Measurements from ENCODE around the gene FLII.

Gene FLII

GRCh38 chr17:18241229-18241871 lies 17.2 kb downstream of the FLII start:
- no peak for DNase-seq (ENCODE audit: low read depth)

DNA sequence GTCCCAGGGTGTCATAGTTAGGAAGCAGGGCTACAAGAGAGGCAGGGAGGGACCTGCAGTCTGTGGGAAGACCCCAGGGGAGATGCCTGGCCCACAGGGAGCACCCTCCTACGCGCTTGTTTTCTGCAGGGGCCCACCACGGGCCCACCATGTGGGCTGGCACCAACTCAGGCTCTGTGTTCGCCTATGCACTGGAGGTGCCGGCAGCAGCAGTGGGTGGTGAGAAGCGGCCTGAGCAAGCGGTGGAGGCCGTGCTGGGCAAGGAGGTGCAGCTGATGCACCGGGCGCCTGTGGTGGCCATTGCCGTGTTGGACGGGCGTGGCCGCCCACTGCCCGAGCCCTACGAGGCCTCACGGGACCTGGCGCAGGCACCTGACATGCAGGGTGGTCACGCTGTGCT lies 18.1 kb downstream of the FLII start:
- no peak for DNase-seq (ENCODE audit: low read depth)

DNA sequence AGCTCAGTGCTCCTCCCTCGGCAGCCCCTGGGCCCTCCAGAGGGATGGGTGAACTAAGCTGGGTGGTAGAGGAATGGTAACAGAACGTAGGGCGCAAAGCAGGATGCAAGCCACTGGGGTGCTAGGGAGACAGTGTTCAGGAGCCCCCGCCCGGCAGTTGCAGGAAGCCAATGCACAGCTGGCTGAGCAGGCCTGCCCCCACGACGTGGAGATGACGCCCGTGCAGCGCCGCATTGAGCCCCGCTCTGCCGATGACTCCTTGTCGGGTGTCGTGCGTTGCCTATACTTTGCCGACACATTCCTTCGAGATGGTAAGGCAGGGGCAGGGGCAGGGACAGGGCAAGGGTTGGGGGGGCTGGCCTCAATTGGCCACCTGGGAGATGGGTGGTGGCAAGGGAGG lies 20.2 kb downstream of the FLII start:
- no peak for DNase-seq (ENCODE audit: low read depth)

DNA sequence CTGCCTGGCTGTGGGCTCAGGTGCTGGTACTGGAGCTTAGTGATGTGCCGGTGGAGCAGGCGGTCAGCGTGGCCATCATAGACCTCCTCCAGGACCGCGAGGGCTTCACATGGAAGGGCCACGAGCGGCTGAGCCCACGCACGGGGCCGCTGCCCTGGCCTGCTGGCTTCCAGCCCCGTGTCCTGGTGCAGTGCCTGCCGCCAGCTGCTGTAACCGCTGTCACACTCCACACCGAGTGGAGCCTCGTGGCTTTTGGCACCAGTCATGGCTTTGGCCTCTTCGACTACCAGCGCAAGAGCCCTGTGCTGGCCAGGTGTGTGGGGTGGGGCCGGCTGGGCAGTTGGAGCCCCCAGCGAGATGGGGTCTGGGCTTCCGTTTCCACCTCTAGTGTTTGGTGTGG lies 21.1 kb downstream of the FLII start:
- DNase-seq (ENCODE audit: low read depth) = no peak

DNA sequence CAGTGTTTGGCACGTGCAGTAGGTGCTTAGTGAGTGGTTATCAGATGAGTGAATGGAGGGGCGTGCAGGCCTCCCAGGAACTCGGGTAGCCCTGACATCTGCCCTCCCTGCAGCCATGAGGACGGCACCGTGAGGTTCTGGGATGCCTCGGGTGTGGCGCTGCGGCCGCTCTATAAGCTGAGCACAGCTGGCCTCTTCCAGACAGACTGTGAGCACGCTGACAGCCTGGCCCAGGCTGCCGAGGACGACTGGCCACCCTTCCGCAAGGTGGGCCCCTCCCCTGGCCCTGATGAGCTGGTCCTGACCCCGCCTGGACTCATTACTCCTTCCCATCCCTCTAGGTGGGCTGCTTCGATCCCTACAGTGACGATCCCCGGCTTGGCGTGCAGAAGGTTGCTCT lies 22.0 kb downstream of the FLII start:
- no peak for DNase-seq (ENCODE audit: low read depth)

- DNase-seq (ENCODE audit: low read depth) = no peak
Observed at GRCh38 chr17:18235743-18236256, 22.7 kb downstream of the FLII start.

DNA sequence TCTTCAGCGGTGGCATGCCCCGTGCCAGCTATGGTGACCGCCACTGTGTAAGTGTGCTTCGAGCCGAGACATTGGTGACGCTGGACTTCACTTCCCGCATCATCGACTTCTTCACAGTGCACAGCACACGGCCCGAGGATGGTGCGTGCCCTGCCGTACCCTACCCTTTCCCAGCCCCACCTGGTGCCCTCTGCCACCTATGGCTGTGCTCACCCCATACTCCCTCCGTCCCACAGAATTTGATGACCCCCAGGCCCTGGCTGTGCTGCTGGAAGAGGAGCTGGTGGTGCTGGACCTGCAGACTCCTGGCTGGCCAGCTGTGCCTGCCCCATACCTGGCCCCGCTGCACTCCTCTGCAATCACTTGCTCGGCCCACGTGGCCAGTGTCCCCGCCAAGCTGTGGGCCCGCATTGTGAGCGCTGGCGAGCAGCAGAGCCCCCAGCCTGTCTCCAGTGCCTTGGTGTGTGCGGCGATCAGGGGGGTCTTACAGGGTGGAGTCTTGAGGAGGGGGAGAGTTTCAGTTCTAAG lies 23.6 kb downstream of the FLII start:
- no peak for DNase-seq (ENCODE audit: low read depth)

DNA sequence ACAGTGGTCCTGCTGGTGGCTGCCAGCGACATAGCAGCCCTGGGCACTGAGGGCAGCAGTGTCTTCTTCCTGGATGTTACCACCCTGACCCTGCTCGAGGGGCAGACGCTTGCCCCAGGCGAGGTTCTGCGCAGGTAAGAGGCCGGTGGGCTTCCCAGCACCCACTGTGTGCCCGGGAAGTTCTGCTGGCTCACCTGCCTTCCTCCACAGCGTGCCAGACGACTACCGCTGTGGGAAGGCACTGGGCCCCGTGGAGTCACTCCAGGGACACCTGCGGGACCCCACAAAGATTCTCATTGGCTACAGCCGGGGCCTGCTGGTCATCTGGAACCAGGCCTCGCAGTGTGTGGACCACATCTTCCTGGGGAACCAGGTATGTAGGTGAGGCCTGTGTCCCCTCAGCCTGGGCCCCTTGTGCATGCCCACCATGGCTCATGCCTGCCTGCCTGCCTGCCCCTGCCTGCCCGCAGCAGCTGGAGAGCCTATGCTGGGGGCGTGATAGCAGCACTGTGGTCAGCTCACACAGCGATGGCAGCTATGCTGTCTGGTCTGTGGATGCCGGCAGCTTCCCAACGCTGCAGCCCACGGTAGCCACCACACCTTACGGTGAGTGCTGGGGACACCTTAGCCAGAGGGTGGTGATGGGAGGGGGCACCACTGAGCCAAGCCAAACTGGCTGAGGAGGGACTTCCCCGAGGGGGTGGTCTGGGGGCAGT lies 24.6 kb downstream of the FLII start:
- no peak for DNase-seq (ENCODE audit: low read depth)

GRCh38 chr17:18231164-18231563 lies 27.4 kb downstream of the FLII start:
- no peak for DNase-seq (ENCODE audit: low read depth)

- no peak for DNase-seq (ENCODE audit: low read depth)
Observed at GRCh38 chr17:18230288-18231141, 28.0 kb downstream of the FLII start.

DNA sequence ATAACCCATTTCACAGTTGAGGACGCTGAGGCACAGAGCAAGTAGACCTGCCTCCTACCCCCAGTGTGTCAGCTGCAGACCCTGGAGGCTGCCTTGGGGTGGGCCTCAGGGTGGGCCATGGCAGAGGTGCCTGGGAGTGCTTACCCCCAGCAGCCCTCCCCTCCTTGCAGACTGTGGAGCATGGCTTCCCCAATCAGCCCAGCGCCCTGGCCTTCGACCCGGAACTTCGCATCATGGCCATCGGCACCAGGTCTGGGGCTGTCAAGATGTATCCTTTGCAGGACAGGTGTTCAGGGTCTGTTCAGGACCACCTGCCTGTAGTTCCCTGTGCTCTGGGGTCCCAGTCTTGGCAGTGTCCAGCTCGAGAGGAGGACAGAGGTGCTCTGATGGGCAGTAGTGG lies 28.8 kb downstream of the FLII start:
- no peak for DNase-seq (ENCODE audit: low read depth)

GRCh38 chr17:18229254-18229653 lies 29.3 kb downstream of the FLII start:
- no peak for DNase-seq (ENCODE audit: low read depth)

DNA sequence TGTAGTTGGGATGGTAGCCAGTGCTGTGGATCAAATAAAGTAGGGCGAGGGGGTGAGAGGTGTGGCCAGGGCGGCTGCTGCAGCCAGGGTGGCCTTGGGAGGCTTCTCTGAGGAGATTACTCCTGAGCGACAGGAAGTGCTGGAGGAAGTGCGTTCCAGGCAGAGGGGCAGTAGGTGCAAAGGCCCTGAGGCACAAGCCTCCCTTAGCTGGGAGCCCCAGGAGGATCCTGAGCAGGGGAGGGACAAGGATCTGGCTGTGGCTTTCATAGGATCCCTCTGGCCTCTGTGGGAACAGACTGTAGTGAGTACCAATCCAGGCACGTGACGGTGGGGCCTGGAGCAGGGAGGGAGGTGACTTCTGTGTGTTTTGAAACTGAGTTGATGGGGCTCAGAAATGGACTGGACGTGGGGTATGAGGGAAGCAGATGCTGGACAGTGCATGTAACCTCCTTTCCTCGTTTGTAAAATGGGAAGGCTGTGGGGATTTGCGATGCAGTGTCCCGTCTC lies 30.3 kb downstream of the FLII start:
- no peak for DNase-seq (ENCODE audit: low read depth)

GRCh38 chr17:18227635-18228034 lies 30.9 kb downstream of the FLII start:
- DNase-seq (ENCODE audit: low read depth) = no peak

DNA sequence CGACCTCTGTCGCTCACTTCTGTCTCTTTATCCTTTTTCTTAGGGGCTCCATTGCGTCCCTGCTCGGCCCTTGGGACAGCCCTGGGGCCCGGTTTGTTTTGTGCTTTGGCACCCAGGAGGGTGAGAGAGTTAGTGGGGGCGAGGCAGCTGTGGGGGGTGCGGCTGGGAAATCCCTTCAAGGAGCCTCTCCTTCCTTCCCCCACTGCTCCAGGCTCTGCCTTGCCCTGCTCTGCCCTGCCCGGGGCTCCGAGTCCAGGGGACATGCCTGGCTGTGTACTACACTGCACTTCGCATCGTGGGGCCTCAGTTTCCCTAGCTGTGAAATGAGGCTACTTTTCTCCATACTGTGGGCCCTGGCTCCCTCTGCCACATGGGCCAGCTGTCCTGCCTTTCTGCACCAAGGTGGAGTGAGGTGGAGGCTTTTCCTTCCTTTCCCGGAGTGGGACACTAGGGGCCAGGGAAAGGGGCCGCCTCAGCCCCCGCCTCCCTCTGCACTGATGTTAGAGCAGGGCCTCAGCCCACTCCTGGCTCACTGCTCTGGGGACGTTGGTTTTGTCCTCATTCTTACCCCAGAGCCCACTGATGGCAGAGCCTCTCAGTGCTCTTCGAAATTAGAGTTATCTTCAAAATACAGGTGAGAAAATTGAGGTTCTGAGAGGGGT lies 32.1 kb downstream of the FLII start:
- no peak for DNase-seq (ENCODE audit: low read depth)

DNA sequence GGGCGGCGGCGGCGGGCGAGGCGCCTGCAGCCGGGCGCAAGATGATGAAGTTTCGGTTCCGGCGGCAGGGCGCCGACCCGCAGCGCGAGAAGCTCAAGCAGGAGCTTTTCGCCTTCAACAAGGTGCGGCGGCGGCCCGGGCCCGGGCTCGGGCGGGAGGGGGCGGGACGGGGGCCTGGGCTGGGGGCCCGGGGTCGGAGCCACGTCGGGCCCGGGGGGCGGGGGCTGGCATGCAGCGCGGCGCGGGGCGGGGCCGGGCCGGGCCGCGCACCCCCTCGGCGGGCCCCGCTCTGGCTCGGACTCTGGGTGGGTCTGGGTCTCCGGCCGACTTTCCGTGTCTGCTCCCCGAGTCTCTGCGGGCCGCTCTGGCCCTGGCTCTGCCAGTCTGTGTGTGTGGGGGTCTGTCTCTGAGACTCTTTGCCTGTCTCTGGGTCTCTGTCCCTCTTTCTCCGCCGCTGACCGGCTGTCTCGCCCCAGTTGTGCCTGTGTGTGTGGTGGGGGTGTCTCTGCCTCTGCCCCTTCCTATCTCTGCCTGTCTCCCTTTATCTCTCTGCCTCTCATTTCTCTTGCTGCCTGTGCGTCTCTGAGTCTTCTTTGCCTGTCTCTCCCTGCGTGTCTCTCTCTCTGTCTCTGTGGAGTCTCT lies 32.8 kb downstream of the FLII start:
- no peak for DNase-seq (ENCODE audit: low read depth)

DNA sequence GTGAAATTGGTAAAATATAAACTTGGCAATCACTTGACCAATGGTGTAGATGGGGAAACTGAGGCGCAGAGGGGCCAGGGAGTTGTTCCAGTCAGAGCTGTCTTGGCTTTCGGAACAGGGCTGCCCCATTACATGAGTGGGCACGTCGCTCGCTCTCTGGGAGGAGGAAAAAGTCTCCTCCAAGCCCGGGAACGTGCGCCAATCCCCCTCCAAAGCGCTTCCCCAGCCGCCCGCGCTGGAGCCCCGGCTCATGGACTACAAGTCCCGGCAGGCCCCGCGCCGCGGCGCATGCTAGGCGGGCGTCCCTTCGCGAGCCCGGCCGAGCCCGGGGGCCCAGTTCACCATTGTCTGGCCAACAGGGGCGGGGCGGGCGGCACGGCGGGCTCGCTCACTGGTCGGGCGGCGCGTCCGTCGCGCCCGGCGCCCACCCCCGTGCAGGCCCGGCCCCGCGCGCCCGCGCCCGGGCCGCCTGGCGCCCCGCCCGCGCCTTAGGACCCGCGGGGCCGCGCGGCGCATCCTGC lies 33.4 kb downstream of the FLII start, which contains the start of gene LLGL1:
Gene LLGL1 (plus strand): TSS at position 515 of the 521 bp plus-strand sequence. CDS start 48 bp downstream, outside the sequence.
- DNase-seq (ENCODE audit: low read depth) = peak; percentile 91

- no peak for DNase-seq (ENCODE audit: low read depth)
Observed at GRCh38 chr17:18224387-18225120, 34.0 kb downstream of the FLII start.

DNA sequence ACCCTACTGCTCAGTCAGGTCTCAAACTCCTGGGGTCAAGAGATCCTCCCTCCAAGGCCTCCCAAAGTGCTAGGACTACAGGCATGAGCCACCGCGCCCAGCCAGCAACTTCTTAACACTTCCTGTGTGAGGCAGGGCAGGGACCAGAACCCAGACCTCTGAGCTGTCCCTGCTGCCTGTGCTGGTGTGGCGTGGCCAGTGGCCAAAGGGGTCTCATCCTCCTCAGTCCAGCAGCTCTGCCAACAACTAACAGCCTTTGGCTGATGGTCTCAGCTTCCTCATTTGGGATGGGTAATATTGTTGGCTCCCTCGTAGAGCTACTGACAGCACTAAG lies 34.5 kb downstream of the FLII start:
- no peak for DNase-seq (ENCODE audit: low read depth)

- DNase-seq (ENCODE audit: low read depth) = no peak
Observed at GRCh38 chr17:18218756-18219415, 39.7 kb downstream of the FLII start.

All from T-helper 22 cell (primary cell).